Testis (tissue), 3 donors: ENCODE measurements around the gene DDX4. TPM values are rescaled to one million over a fixed set of nuclear protein-coding genes. Genes with fewer than 3 reads are reported as not detected.

Source experiments
- DNase-seq: peaks from one replicate; pipeline ENCODE4 v3.0.0-alpha.2; 2019
- H3K27ac ChIP-seq, 2 donors: fragments of 200-600 bp; sonication (generic); one replicate each; pipeline ENCODE4 v1.5.1; 2019
- H3K27me3 ChIP-seq: fragments of 200-600 bp; sonication (generic); one replicate; pipeline ENCODE4 v1.5.1; 2019
- H3K36me3 ChIP-seq: fragments of 200-600 bp; sonication (generic); one replicate; pipeline ENCODE4 v1.5.1; 2017; ENCODE audit warnings: low read depth; ENCODE audit errors: missing control alignments
- H3K4me1 ChIP-seq: fragments of 200-600 bp; sonication (generic); one replicate; pipeline ENCODE4 v1.5.1; 2019
- H3K4me3 ChIP-seq, 2 donors: fragments of 200-600 bp; sonication (generic); one replicate each; pipeline ENCODE4 v1.5.1; 2017 to 2019
- H3K9me3 ChIP-seq: fragments of 200-600 bp; sonication (generic); one replicate; pipeline ENCODE4 v1.5.1; 2017
- POLR2A ChIP-seq: fragments of 450-650 bp; IDR thresholded peaks from one replicate; pipeline ENCODE4 v1.6.1; 2017; ENCODE audit warnings: antibody characterized with exemption, mild to moderate bottlenecking, moderate library complexity
- WGBS, 2 donors: methylation state at CpG; one replicate each; pipeline ENCODE4 v1.1.5; 2018; 5-methylcytosine and 5-hydroxymethylcytosine counted together
- intact Hi-C: fragments of 100-400 bp; cut with DNase I; formaldehyde crosslinking; loops from one replicate; pipeline ENCODE4 v1.15.1; 2023; ENCODE audit warnings: low total_unique reads
- polyA plus RNA-seq: library from polyadenylated mRNA; stranded (reverse); fragments of 350-450 nt; fragmentation: Illumina TruSeq; extraction: RNeasy Lipid Tissue Mini Kit (QIAGEN cat#74804); gene quantifications from one replicate; pipeline ENCODE4 v1.2.3, GENCODE V29; 2014; ENCODE audit warnings: low read depth, low replicate concordance; ENCODE audit not compliant: insufficient read depth
- total RNA-seq, 2 donors: library from RNA; depleted of rRNA; stranded (reverse); fragments of >200 nt; gene quantifications; one replicate each; pipeline ENCODE4 v1.2.3, GENCODE V29; 2016
- TF ChIP-seq, protein P1 (sequence below), 3 experiments: fragments of 450-650 bp in 2 of 3; fragments of 200-600 bp in 1 of 3; sonication (generic) in 1 of 3; IDR thresholded peaks; one replicate each; pipeline ENCODE4 v1.5.1; 2016 to 2019; ENCODE audit warnings: antibody characterized with exemption in 3 of 3, mild to moderate bottlenecking in 2 of 3, moderate library complexity in 1 of 3

The DDX4 gene
- total and polyA plus RNA-seq, 3 donors from 2014 or later: 85.8 to 165 (median 116) TPM

DNA sequence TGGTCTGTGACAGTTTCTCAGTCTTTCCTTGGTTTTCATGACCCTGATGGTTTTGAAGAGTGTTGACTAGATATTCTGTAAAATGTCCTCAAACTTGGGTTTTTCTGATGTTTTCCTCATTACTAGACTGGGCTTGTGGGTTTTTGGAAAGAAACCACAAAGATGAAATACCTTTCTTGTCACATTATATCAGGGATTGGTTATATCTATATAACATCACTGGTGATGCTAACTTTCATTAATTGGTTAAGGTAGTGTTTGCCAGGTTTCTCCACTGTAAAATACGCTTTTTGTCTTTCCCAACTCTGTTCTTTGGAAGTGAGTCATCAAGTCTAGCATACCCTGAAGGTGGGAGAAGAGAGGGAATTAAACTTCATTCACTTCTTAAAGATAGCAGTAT, 110.0 kb downstream of the DDX4 start:
- TF ChIP-seq, protein P1, sequence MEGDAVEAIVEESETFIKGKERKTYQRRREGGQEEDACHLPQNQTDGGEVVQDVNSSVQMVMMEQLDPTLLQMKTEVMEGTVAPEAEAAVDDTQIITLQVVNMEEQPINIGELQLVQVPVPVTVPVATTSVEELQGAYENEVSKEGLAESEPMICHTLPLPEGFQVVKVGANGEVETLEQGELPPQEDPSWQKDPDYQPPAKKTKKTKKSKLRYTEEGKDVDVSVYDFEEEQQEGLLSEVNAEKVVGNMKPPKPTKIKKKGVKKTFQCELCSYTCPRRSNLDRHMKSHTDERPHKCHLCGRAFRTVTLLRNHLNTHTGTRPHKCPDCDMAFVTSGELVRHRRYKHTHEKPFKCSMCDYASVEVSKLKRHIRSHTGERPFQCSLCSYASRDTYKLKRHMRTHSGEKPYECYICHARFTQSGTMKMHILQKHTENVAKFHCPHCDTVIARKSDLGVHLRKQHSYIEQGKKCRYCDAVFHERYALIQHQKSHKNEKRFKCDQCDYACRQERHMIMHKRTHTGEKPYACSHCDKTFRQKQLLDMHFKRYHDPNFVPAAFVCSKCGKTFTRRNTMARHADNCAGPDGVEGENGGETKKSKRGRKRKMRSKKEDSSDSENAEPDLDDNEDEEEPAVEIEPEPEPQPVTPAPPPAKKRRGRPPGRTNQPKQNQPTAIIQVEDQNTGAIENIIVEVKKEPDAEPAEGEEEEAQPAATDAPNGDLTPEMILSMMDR (IDR thresholded peaks at IDR 0.05): no peak
- no peak for TF ChIP-seq POLR2A
- Histone ChIP-seq H3K4me1 (no peaks in the 10 kb centered on the region), H3K4me3 (no peak overlapping the region), H3K27ac (no peak overlapping the region), H3K27me3 (no peaks in the 10 kb centered on the region), H3K36me3 (no peaks in the 10 kb centered on the region), H3K9me3 (no peaks in the 10 kb centered on the region)
- intact Hi-C loops: no loop called here
- no peak for DNase-seq
- 86 to 88% methylated on average over 1 of the region's 1 CpG for WGBS, 2 donors

DNA sequence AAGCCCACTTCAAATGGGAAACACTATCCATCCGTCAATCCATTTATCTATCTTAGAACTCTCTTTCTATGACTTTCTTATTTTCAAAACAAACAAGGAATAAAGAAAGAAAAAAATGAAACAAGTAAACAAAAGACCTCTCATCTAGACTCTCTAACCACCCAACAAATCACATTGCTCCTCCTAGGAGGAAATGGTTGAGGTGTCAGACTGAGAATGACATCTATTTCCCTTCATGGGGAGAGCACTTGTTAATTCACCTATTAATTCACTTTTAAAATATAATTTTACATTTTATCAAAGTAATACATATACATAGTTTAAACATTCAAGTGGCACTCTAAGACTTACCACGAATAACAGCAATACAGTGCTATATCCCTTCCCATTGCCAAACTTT, 110.9 kb downstream of the DDX4 start:
- intact Hi-C loops: no loop called here
- TF ChIP-seq POLR2A: no peak
- TF ChIP-seq, protein P1 (IDR thresholded peaks at IDR 0.05): no peak
- no peaks in the 10 kb centered on the region for H3K36me3 ChIP-seq
- H3K27ac ChIP-seq: no peak overlapping the region
- WGBS, 2 donors: 85 to 87% methylated on average over 2 of the region's 2 CpGs
- no peaks in the 10 kb centered on the region for H3K9me3 ChIP-seq
- no peak overlapping the region for H3K4me3 ChIP-seq
- H3K27me3 ChIP-seq: no peaks in the 10 kb centered on the region
- DNase-seq: no peak
- no peaks in the 10 kb centered on the region for H3K4me1 ChIP-seq

DNA sequence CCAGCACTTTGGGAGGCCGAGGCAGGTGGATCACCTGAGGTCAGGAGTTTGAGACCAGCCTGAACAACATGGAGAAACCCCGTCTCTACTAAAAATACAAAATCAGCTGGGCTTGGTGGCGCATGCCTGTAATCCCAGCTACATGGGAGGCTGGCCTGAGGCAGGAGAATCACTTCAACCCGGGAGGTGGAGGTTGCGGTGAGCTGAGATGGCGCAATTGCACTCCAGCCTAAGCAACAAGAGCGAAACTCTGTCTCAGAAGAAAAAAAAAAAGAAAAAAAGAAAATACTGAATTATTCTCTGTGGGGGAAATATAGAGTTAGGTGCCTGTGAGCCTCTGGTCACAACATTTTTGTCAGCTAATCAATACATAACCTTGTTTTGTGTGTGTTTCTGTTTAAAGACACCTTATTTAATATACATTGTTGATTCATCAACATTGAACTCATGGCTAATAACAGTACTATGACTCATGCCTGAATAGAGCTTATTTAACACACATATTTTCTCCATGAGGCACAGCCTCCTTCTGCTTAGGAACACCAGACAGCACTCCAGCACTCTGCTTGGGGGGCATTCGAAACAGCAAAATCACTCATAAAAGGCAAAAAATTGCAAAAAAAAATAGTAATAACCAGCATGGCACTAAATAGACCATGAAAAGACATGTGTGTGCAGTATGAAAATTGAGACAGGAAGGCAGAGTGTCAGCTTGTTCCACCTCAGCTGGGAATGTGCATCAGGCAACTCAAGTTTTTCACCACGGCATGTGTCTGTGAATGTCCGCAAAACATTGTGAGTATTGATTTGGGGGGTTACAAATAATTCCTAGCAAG, 113.2 kb downstream of the DDX4 start, which contains the start of gene IL31RA:
IL31RA (plus strand) TSS at position 519 of the 836 bp plus-strand sequence; CDS start at position 733, 214 bp downstream.
- TF ChIP-seq, protein P1 (IDR thresholded peaks at IDR 0.05): no peak
- no peak for TF ChIP-seq POLR2A
- WGBS, 2 donors: 87 to 94% methylated on average over 10 of the region's 10 CpGs
- DNase-seq: no peak
- H3K36me3 ChIP-seq: no peaks in the 10 kb centered on the region
- H3K27me3 ChIP-seq: no peaks in the 10 kb centered on the region
- H3K9me3 ChIP-seq: no peaks in the 10 kb centered on the region
- intact Hi-C loops: no loop called here
- H3K4me1 ChIP-seq: no peaks in the 10 kb centered on the region
- H3K4me3 ChIP-seq: no peak within 1 kb of the TSS
- no peak within 1 kb of the TSS for H3K27ac ChIP-seq

DNA sequence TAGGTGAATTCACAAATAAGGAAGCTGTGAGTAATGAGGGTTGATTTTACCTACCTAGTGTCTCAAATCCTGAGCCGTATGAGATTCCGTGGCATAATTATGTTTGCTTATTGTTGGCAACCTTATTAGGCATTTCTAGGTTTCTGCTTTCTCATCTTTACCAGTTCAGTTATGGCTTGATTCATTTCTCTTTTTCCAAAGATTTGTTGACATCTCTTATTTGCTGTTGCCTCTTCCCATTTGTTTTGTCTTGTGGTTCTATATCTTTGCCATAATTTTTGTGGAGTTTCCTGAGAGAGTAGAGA, 113.8 kb downstream of the DDX4 start:
- no peak for DNase-seq
- Histone ChIP-seq H3K36me3 (no peaks in the 10 kb centered on the region), H3K4me3 (no peak overlapping the region), H3K27me3 (no peaks in the 10 kb centered on the region), H3K9me3 (no peaks in the 10 kb centered on the region), H3K27ac (no peak overlapping the region), H3K4me1 (no peaks in the 10 kb centered on the region)
- WGBS, 2 donors: 90 to 94% methylated on average over 2 of the region's 2 CpGs
- TF ChIP-seq, protein P1 (IDR thresholded peaks at IDR 0.05): no peak
- no peak for TF ChIP-seq POLR2A
- intact Hi-C loops: no loop called here

DNA sequence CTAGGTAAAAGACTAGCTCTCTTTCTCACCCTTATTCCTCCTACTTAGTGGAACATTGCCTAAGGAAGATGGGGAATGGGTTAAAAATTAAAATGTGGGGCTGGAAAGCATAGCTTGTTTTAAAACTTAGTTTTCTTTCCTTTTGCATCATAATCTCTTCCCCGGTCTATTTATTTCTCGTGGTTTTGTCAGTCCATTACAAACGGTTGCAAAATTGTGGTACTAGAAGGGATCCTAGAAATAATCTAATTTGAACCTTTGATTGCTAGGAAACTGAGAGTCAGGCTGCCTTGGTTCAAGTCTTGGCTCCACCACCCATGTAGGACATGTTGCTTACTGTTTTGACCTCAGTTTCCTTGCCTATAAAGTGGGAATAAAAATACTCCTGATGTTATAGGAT, 114.6 kb downstream of the DDX4 start:
- Histone ChIP-seq H3K4me3 (no peak overlapping the region), H3K27ac (no peak overlapping the region), H3K9me3 (no peaks in the 10 kb centered on the region), H3K36me3 (no peaks in the 10 kb centered on the region), H3K27me3 (no peaks in the 10 kb centered on the region), H3K4me1 (no peaks in the 10 kb centered on the region)
- no peak for DNase-seq
- 72 to 80% methylated on average over 3 of the region's 3 CpGs for WGBS, 2 donors
- intact Hi-C loops: no loop called here
- TF ChIP-seq, protein P1 (IDR thresholded peaks at IDR 0.05): no peak
- TF ChIP-seq POLR2A: no peak
